ENCODE measurements around the gene ADAMTS5.

- TF ChIP-seq CTCF (IDR thresholded peaks at IDR 0.05) (no peak), POLR2A (IDR thresholded peaks at IDR 0.05) (no peak)
Measured at GRCh38 chr21:26888256-26888655, 78.6 kb downstream of the ADAMTS5 start.
